ENCODE results near the gene PALLD.

GRCh38 chr4:168550064-168550766, 53.4 kb downstream of the PALLD start:
- TF ChIP-seq POLR2A (IDR thresholded peaks at IDR 0.05) (no peak), POLR2AphosphoS5 (IDR thresholded peaks at IDR 0.05) (no peak), CTCF (IDR thresholded peaks at IDR 0.05) (no peak), EP300 (IDR thresholded peaks at IDR 0.05) (no peak)

Measured in gastroesophageal sphincter (tissue), 3 donors.